Lung microvascular endothelial cell (primary cell): Measurements from ENCODE around the gene ASPHD2. TPM values are rescaled to one million over a fixed set of nuclear protein-coding genes. Genes with fewer than 3 reads are reported as not detected.
"Not testable (repeated sequence)": the region's sequence is repeated elsewhere in the genome, so short reads cannot be mapped to it uniquely, and the experiment has no call there.

Source experiments
- DNase-seq, 2 donors: peaks; one replicate each; pipeline versions ENCODE4 v3.0.0 to v3.0.0-alpha.2; 2010; ENCODE audit warnings: low read depth in 2 of 2
- total RNA-seq: library from RNA; depleted of rRNA; stranded (reverse); fragments of >200 nt; gene quantifications from 2 replicates; pipeline ENCODE4 v1.2.1, GENCODE V29; 2014

Gene ASPHD2
- total RNA-seq, 1 donor from 2014 or later = 1.6 TPM

DNA sequence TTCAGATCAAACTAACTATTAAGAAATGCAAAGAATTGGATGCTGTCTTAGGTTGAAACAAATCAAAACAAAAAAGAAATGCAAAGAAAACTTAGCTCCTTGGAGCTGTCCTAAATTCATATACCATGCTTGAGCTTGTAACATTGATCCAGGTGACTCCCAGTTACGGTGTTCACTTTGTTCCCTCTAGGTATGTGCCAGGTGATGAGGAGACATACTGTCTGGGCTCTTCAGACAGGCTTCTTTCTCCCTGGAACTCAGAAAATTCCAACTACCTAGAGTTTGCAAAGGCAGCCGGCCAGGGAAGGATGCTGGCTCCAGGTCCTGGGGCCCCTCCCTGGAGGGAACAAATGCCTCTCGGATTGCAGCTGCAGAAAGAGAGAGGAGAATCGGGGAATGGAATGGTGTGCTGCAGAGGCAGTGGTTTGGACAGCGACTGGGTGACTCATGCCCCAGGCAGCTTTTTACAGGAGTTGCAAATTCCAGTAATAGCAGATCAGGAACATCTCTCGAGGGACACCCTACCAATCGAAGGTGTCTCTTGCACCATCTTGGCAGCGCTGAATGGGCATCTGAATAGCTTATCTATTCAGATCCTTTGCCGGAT is 12.3 kb upstream of the ASPHD2 start:
- peak; percentile 8 to 16 for DNase-seq

DNA sequence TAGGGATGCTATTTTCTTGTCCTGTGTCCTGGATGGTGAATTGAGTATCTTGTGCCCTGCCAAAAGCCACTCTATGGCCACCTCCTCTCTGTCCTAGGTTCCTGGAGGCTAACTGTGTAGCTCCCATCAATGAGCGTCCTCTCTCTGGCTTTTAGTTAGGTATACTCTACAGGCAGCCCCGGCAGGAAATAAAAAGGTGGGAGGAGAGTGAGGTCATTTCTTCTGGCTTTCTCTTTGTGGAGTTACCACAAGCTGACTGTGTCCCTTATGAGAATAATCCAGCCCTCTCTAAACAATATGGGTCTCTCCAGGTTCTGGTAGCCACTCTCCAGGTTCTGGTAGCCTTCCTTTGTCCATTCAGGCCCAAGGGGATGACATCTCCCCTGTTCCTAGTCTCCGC is 11.7 kb upstream of the ASPHD2 start:
- DNase-seq = no peak

DNA sequence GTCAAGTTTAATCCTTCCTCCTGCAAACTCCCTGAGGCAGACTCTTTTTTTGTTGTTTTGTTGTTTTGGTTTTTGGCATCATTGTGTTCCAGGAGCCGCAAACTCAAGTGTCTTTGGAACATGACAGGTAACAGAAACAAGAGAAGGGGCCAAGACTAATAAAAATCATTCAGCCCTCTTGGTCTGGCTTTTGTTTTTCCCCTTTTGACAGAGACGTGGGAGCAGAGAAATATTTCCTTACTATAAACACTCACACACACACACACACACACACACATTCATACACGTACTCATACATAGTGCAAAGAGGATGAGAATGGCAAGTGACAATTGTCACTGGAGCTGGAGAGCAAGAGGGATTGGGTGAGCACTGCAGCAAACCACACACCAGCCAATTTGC is 10.4 kb upstream of the ASPHD2 start:
- no peak for DNase-seq

DNA sequence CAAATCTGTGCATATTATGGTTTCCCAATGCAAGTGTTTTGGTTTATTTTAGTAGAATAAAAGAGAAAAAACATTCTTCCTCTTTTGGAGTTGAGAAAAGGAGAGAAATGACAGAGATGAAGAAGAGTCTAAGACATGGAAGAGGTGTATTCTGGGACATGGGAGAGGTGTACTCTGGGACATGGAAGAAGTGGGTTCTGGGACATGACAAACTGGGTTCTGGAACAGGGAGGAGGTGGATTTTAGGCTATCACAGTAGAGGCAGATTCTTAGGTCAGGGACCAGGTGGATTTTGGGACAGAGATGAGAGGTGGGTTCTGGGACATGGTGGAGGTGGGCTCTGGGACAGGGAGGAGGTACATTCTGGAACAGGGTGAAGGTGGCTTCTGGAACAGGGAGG is 2.1 kb upstream of the ASPHD2 start:
- no peak for DNase-seq

DNA sequence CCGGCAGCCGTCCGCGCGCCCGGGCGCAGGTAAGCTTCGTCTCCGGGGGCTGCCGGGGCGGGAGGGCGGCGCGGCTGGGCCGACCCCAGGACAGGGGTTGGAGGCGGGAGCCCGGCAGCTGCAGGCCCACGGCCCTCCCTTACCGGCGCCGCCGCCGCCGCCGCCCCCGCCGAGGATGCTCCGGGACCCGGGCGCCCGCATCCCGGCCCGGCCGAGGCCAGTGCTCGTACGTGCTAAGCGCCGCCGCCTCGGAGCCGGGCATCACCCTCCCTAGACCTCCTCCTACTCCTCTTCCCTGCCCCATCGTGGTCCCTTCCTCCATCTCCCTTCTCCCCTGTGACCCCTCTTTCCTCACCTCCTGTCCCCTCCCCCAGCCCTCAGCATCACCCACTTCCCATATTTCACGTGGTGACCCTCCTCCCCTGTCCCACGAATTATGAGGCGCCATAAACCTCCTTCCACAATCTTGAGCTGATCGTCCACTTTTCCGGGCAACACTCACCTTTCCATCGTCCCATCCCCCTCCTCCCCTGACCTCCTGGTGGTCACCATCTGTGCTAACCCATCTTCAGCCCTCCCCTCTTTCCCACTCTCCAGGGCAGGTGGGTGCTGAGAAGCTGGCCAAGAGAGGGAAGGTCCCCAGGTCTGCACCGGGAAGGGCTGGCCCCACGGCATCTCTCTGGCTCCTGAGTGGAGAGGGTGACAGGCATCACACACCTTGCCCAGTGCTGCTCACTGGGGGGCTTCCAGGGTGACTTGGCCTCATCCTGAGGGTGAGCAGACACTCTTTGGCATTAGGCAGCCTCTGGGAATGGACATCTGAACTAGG is 612 bp downstream of the ASPHD2 start:
- no peak for DNase-seq

DNA sequence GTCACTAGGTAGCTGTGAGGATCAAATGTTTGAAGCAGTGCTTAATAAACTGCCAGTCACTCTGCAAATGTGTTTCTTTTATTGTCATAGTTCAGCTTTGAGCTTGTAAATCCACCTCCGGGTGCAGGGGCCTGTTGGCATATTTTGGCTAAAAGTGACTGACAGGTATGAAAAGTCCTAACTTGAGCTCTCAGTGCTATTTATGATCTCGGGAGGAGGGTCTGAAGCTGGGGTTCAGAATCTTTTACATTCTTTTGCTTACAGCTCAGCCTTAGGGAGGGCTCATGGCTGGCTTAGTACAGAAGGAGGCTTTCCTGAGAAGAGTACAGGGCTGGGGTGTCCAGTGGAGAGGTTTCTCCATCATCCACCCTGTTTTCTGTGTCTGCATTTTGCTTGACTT is 1.5 kb downstream of the ASPHD2 start:
- no peak for DNase-seq

DNA sequence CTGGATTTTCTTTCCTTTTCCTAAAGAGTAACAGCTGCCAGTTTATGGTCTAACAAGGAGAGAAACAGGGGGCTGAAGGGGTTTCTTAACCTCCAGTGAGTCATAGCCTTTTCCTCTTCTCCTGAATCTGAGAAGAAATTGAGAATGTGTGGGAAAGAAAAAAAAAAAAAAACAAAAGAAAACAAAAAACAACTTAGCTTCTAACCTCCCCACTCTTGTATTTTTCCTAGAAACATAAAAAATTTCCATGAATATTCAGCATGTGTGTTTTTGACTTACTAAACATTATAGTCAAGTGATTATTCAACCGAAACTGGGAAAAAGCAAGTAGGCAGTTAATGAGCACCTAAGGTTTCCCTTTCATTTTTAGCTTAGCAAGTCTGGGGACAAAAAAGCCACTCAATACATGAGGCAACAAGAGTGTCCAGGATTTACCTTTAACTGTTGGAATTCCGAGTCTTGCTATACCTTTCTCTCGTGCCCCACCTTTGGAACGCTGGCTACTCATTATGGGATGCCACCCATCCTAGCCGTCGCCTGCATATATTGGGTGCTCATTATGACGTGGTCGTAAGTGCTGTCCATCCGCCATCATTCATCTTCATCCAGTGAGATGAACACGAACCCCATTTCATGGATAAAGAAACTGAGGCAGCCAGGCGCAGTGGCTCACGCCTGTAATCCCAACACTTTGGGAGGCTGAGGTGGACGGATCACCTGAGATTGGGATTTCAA is 2.4 kb downstream of the ASPHD2 start:
- DNase-seq = peak in 1 of 2 donors; percentile 24

DNA sequence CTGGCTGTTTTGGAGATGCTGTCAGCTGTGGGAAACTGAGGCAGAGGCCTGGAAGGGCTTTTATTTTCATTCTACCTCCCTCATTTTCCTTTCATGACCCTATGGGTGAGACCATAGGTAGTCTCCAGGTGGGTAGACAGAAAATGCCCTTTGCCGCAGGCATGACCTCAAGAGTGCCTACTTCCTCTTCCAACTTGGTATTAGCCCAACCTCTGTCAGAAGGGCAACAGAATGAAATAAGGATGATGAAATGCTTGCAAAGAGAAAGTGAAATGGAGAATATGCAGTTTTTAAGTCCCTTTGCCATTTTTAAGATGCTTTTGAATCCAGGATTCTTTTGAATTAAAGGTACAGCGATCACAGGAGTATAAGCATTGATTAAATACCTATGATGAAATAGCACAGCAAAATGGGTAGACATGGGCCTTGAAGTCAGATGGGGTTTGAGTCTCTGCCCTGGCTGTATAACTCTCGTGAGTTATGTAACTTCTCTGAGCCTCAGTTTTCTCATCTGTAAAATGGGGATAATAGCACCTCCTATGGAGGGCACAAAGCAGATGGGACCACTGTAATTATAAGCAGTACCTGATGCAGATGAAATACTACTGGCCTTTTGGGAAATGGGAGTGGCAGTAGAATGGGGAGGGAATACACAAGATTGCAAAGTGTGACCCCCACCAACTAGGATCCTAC is 3.7 kb downstream of the ASPHD2 start:
- no peak for DNase-seq

DNA sequence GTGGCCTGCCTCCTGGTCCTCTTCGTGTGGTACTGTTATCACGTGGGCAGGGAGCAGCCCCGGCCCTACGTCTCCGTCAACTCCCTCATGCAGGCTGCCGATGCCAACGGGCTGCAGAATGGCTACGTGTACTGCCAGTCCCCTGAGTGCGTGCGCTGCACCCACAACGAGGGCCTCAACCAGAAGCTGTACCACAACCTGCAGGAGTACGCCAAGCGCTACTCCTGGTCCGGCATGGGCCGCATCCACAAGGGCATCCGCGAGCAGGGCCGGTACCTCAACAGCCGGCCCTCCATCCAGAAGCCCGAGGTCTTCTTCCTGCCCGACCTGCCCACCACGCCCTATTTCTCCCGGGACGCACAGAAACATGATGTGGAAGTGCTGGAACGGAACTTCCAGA is 4.7 kb downstream of the ASPHD2 start:
- no peak for DNase-seq

DNA sequence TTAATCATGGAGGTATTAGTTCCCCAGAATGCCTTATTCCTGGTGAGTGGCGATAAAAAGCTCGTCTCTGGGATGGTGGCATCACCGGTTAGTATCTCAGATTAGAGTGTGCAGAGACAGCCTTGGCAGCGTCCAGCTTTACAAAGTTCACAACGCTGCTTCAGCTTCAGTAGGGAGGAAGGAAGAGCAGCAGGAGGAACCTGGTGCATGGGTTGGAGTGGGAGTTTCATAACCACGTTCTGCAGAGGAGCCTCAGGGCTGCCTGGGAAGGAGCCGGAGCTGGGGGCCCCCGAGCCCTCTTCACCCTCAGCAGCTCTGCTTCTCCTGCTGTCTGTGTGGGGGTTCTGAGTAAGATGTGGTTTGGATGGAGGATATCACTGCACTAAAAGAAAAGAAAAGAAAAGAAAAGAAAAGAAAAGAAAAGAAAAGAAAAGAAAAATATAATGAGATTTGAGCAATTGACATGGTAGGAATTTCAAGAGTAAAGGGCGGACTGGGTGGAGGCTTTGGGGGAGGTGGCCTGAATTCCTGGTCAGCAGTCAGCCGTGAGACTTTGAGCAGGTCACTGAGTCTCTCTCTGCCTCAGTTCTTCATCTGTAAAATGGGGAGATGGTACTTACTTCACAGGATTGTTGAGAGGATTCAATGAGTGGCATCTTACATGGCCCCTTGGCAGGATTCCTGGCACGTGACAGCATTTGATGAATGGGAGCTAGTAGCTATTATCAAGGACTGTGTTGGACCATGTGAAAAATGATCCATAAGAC is 6.5 kb downstream of the ASPHD2 start:
- DNase-seq = no peak

DNA sequence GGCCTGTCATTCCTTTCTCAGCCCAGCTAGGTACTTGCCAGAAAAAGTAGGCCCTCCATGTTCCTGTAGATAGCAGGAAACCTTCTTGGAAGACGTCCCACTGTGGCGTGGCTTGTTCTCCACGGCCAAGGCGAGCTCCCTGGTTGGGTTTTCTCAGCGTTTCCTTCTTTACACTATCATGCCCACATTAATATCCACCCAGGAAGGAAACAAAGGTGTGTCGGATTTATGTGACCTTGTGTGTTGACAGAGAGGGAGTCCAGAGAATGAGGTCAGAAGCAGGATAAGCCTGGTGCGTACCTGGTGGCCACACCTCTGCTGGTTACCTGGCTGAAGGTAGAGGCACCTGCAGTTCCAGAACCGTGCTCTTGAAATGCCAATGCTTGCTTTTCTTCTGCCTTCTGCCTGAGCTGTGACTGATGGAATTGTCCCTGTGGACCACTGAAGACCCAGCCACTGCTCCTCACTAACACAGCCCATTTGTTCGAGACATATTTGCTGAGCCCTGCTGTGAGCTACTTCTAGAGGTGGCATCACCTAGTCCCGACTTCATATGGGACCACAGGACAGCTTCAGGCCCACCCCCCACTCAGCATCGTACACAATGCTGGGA is 7.9 kb downstream of the ASPHD2 start:
- DNase-seq = no peak

DNA sequence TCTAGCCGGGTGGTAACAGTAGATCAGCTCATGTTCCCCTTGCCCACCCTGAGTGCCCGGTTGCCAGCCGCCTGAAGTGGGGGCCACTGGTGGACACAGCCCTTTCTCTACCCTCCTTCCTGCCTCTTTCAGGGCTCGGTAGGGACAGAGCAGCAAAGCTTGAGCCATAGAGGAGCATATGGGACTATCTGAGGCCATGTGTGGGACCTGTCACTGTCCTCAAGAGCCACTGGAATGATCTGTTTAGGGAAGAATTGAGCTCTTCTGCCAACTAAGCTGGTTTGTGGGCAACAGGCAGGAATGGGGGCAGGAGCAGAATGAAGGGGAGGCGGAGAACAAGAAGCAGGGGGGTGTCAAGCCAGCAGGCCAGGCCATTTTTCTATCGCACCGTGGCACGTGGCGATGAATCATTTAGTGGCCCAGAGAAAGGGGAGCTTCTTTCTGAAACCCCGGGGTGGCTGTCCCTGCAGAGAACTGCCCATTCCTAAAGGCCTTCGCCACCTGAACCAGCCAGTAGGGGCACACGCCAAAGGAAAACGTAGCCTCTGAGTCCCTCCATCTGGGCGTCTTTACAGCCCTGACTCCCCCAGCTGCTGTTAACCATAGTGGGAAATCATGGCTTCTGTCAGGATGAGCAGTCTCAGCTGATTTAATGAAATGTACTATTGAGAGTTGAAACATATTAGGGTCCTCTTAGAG is 8.8 kb downstream of the ASPHD2 start:
- DNase-seq = no peak

DNA sequence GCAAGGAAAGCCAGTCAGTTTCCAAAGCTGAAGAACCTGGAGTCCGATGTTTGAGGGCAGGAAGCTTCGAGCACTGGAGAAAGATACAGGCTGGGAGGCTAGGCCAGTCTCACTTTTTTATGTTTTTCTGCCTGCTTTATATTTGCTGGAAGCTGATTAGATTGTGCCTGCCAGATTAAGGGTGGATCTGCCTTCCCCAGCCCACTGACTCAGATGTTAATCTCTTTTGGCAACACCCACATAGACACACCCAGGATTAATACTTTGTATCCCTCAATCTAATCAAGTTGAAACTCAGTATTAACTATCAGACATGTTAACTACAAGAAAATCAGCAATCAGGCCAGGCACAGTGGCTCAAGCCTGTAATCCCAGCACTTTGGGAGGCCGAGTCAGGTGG is 9.7 kb downstream of the ASPHD2 start:
- DNase-seq = not testable (repeated sequence)

DNA sequence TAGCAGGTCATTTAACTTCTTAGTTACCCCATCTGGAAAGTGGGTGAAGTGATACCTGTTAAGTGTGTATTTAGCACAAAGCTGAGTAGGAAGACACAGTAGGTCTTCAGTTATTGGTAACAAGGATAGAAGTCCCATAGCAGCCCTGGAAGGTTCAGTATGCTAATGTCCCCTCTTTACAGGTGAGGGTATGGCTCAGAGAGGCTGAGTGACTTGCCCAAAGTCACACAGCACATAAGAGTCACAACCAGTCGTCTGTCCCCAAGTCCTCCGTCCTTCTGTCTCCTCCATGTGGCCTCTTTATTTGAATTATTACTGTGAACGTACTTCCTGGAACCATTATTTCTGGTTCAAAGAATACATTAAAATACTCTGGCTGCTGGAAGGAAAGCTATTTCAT is 10.5 kb downstream of the ASPHD2 start:
- DNase-seq = no peak

DNA sequence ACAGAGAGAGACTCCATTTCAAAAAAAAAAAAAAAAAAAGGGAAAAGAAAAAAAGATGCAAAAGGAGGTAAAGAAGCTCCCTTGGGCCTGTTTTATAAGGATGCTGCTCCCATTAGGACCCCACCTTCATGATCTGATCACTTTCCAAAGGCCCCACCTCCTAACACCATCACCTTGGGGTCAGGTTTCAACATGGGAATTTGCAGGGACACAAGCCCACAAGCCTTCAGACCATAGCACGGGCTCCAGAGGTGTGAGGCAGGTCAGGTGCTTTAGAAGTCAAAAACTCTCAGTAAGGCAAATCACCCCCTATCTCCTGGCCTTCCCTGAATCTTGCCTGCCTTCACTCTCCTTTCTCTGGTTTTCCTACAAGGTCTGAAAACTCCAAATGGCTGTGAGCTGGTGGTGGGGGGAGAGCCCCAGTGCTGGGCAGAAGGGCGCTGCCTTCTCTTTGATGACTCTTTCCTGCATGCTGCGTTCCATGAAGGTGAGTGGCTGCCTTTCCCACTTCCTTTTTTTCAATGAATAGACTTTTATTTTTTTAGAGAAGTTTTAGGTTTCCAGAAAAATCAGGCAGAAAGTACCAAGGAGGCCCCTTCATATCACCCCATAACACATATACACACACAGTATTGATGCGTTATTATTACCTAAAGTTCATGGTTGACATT is 13.2 kb downstream of the ASPHD2 start:
- DNase-seq = no peak

DNA sequence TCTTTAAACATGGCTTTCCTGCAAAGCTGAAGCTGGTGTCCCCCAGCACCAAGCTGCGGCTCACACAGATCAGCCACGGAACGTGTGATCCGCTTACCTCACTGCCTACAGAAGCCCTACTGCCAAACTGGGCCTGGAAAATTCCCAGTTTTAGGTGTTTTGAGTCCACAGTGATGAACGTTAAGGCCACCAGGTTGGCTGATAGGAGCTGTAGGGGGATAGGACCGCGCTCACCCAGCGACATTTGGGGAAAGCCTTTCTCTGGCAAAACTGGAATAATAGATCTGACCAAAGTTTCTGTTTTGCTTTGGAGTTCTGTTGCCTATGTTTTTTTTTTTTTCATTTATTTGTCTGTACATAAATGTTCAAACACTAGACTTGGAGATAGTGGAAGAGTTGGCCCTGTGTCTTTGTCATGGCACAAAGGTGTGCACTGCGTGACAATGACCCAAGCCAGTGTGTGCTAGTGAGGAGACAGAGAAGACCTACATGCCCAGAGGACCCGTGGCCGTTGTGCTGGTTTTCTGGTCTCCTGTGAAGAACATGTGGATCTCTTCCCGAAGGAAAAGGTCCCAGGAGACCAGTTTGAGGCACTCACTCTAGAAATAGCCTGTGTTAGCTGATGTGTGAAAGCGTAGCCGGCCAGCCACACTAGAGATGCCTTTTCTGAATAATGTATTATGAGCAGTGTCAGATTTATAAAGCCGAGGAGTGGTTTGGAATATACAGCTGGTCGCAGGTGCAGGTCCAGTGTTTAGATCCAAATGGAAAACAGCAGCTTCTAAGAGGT is 15.0 kb downstream of the ASPHD2 start:
- no peak for DNase-seq

DNA sequence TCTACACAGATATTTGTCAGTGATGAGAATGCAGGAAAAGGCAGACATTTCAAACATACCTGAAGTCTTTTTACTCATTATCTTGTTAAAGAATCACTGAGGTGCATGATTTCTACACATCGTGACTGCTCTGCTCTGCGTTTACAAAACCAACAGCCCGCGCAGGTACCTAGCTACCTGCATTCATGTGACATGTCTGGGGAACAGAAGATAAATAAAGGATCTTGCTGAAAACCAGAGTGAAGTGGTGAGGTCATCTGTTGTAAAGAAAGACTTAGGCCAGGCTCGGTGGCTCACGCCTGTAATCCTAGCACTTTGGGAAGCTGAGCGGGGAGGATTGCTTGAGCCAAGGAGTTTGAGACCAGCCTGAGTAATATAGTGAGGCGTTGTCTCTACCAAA is 15.7 kb downstream of the ASPHD2 start:
- DNase-seq = no peak

DNA sequence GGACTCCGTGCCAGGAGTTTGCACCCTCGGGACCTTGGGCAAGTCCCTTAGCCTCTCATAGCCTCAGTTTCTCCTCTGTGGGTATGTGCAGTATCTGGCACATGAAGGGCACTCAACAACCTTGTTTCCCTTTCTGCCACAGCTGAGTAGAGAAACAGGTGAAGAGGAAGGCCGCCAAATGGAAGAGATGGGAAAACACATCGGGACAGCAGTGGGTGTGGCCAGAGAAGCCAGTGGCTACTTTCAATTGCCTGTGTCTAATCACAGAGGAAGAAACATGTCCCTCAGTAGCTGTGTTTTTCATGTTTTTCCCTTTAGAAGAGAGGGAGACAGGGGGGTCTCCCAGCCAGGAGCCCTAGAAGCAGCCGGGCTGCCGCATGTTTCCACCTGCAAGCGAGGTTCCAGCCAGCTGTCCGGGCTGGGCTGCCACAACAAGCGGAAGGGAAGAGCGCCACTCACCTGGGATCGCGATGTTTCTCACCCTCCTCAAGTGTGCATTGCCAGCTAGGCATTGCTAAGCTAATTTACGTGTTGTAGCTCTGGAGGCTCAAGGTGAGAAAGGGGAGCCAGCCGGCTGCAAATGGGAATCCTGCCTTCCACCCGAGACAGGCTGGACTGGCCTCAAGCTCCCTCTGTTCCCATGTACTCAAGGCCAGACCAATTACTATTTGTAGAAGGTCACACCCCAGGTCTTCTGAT is 16.7 kb downstream of the ASPHD2 start:
- DNase-seq = no peak
